ENCODE results near the gene PXK. TPM values are rescaled to one million over a fixed set of nuclear protein-coding genes. Genes with fewer than 3 reads are reported as not detected.

Gene PXK
- total RNA-seq, 2 donors from 2014 or later, result 9.3 to 11.4 TPM

- no peak for TF ChIP-seq CTCF (IDR thresholded peaks at IDR 0.05)
- H3K27ac ChIP-seq, result no peak overlapping the region
- no peaks in the 10 kb centered on the region for H3K9me3 ChIP-seq
- H3K9ac ChIP-seq (ENCODE audit: low read depth in 2 of 2, low read length in 2 of 2), result no peak overlapping the region
- no peaks in the 10 kb centered on the region for H3K4me1 ChIP-seq
- intact Hi-C loops (cut with DNase I), result no loop called here
- no peaks in the 10 kb centered on the region for H3K27me3 ChIP-seq
- H3K4me3 ChIP-seq, result no peak overlapping the region
- DNase-seq, result no peak
- no peaks in the 10 kb centered on the region for H3K36me3 ChIP-seq
Measured at GRCh38 chr3:58377750-58378149, 45.1 kb downstream of the PXK start.

- intact Hi-C loops (cut with DNase I), result no loop called here
- no peaks in the 10 kb centered on the region for H3K36me3 ChIP-seq
- no peak overlapping the region for H3K4me3 ChIP-seq
- H3K9ac ChIP-seq (ENCODE audit: low read depth in 2 of 2, low read length in 2 of 2), result no peak overlapping the region
- no peak for TF ChIP-seq CTCF (IDR thresholded peaks at IDR 0.05)
- H3K27ac ChIP-seq, result no peak overlapping the region
- H3K9me3 ChIP-seq, result no peaks in the 10 kb centered on the region
- no peaks in the 10 kb centered on the region for H3K4me1 ChIP-seq
- no peaks in the 10 kb centered on the region for H3K27me3 ChIP-seq
- no peak for DNase-seq
Measured at GRCh38 chr3:58379351-58380073, 46.8 kb downstream of the PXK start.

- no peak for TF ChIP-seq CTCF (IDR thresholded peaks at IDR 0.05)
- intact Hi-C loops (cut with DNase I), result no loop called here
- H3K36me3 ChIP-seq, result no peaks in the 10 kb centered on the region
- H3K4me3 ChIP-seq, result no peak overlapping the region
- no peaks in the 10 kb centered on the region for H3K4me1 ChIP-seq
- no peaks in the 10 kb centered on the region for H3K27me3 ChIP-seq
- H3K9me3 ChIP-seq, result no peaks in the 10 kb centered on the region
- DNase-seq, result no peak
- peak overlapping the region; percentile 1 for H3K27ac ChIP-seq
- no peak overlapping the region for H3K9ac ChIP-seq (ENCODE audit: low read depth in 2 of 2, low read length in 2 of 2)
Measured at GRCh38 chr3:58383476-58383875, 50.8 kb downstream of the PXK start.

- Histone ChIP-seq H3K4me3 (no peak overlapping the region), H3K9me3 (no peaks in the 10 kb centered on the region), H3K27ac (peak overlapping the region; percentile 1), H3K36me3 (no peaks in the 10 kb centered on the region), H3K27me3 (no peaks in the 10 kb centered on the region), H3K4me1 (no peaks in the 10 kb centered on the region), H3K9ac (ENCODE audit: low read depth in 2 of 2, low read length in 2 of 2) (no peak overlapping the region)
- TF ChIP-seq CTCF (IDR thresholded peaks at IDR 0.05), result no peak
- no peak for DNase-seq
- intact Hi-C loops (cut with DNase I), result no loop called here
Measured at GRCh38 chr3:58383904-58384303, 51.2 kb downstream of the PXK start.

GRCh38 chr3:58384381-58385090 is 51.8 kb downstream of the PXK start:
- Histone ChIP-seq H3K9me3 (no peaks in the 10 kb centered on the region), H3K27me3 (no peaks in the 10 kb centered on the region), H3K4me3 (no peak overlapping the region), H3K4me1 (no peaks in the 10 kb centered on the region), H3K9ac (ENCODE audit: low read depth in 2 of 2, low read length in 2 of 2) (no peak overlapping the region), H3K27ac (peak overlapping the region; percentile 1), H3K36me3 (no peaks in the 10 kb centered on the region)
- TF ChIP-seq CTCF (IDR thresholded peaks at IDR 0.05), result no peak
- no peak for DNase-seq
- intact Hi-C loops (cut with DNase I), result no loop called here
